ENCODE results near the gene ATP6V0A4.

ATP6V0A4 gene

DNA sequence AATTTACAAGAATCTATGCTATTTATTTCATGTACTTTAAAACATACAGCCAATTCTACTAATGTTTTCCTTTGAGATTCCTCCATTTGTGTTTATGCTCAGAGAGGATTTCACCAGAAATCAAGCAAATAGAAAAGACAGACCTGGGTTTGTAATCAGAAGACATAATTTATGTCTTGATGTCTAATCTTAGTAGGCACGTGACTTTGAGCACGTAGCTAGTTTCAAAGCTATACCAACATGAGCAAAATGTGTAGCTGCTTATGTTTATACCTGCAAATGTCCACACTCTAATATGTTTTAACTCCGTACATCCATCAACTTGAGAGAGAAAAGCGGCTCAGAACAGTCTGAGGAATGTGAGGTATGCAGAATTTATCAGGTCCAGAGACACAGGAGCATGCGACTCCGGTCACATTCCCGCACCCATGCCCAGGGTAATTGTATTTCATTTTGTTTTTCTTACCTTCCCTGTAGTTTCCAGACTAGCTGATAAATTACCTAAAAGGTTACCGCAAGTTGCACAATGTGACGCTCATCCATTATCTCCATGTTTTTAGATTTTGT lies 136.8 kb downstream of the ATP6V0A4 start:
- DNase-seq (ENCODE audit: low read depth in 2 of 2), result no peak

DNA sequence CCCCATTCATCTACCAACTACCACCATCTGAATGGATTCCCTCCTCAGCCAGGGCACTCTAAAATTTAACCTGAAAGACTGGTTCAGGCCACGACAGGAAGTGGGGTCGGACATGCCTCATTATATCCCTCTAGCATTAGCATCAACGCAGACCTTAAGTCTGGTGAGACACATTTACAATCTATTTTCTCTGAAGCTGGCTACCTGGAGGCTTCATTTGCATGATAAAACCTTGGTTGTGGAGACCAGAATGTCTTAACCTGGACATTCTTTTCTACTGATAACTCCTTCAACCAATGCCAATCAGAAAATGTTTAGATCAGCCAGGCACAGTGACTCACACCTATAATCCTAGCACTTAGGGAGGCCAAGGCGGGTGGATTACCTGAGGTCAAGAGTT lies 139.1 kb downstream of the ATP6V0A4 start:
- DNase-seq (ENCODE audit: low read depth in 2 of 2), result no peak

DNA sequence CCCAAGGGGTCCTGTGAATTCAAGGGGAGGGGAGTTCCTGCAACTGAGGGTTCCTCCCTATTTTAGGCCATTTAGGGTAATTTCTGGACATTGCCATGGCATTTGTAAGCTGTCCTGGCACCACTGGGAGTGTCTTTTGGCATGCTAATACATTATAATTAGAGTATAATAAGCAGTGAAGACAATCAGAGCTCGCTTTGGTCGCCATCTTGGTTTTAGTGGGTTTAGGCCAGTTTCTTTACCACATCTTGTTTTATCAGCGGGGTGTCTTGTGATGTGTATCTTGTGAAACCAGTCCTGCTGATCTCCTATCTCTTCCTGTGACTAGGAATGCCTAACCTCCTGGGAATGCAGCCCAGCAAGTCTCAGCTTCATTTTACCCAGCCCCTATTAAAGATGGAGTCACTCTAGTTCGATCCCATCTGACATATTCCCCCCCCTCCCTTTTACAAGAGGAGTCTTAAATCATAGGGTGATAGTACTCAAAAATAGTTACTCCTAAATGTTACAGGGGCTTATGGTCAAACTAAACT lies 140.1 kb downstream of the ATP6V0A4 start:
- no peak for DNase-seq (ENCODE audit: low read depth in 2 of 2)

DNA sequence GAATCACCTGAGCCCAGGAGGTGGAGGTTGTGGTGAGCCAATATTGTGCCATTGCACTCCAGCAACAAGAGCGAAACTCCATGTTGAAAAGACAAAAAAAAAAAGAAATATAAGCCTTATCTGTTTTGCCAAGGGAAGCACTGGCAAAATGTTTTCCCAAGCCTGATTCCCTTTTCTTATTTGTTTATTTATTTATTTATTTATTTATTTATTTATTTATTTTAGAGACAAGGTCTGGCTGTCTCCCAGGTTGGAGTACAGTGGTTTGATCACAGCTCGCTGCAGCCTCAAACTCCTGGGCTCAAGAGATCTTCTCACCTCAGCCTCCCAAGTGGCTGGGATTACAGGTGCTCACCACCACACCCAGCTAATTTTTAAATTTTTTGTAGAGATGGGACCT lies 141.0 kb downstream of the ATP6V0A4 start:
- no peak for DNase-seq (ENCODE audit: low read depth in 2 of 2)
